ENCODE measurements around the gene ARHGAP6.
"Not testable (repeated sequence)": the region's sequence is repeated elsewhere in the genome, so short reads cannot be mapped to it uniquely, and the experiment has no call there.

Gene ARHGAP6

DNA sequence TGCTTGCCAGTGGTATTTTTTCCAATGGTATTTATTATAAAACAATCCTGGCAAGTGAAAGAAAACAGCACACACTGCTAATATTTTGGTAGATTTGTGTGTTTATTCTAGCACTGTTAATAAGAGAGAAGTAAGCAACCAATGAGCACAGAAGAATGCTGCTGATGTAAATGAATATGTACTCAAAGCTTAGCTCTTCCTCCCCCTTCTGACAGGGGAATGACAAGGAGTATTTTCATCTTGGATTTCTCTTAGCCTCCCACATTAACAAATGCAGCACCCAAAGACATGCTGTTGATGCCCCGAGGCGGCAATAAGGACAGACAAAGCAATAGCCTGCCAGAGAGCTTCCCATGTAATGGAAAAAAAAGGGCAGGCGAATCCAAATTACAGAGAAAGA, 18.6 kb downstream of the ARHGAP6 start:
- DNase-seq, result no peak

DNA sequence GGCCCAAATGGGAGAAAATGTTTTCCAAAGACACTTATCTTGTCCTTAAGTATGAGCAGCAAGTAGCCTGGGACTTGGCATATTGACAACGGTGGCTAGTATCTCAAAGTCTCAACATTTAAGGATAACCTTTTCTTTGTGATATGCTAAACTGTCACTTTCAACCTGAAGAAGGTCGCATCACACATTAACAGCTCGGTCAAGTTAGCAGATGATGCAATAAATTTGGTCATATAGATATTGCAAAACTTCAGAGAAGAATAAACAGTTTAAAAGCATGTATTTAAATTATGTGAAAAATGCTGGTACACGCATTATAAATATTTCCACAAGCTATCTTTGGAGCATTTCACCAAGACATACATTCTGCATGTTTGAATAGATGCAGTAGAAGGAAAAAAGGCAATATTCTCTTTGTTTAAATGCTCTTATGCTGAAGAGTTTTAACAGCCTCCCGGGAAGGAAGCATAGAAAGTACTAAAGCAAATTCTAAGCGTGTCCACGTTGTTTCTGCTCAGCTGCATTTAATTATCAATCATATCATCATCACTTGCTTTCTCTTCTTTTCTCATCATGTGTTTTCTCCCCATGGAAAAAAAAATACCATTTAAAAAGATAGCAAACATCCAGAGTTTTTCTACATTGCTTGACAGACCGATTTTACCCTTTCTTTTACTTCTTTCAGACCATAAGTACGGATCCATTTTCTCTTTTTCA, 24.2 kb downstream of the ARHGAP6 start:
- DNase-seq, result no peak

DNA sequence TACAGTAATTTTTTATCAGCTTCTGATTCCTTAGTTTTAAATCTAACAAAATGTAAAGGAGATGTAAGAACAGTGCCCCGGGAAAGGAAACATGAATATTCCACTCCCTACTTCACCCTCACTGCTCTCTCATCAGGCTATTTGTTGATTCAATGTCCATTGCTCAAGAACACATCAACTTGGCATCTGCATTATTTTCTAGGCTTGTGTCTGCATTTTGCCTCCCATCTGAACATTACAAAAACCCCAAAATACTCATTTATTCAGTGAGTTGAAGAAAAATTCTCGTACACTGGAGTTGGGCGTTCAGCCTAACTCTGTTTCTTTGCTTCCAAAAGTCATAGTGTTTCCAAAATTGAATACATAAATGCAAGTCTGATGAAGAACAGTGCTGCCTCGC, 25.6 kb downstream of the ARHGAP6 start:
- DNase-seq, result no peak

DNA sequence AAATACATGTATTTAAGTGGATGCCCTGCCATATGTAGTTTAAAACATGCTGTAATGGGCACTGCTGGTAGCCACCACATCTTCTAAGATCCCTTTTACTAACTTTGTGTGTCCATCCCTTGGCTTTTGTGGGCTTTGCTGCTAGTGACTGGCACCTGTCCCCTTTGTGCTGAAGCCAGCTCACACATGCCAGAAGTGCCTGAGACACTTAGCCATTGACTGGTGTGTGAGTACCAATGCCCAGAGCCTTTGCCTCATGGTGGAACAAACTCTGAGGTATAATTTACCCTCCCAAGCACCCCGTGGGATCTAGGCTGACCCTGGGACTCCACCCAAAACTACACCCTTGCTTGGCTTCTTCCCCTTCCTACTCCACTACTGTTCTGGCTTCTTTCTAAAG, 33.0 kb downstream of the ARHGAP6 start:
- no peak for DNase-seq

DNA sequence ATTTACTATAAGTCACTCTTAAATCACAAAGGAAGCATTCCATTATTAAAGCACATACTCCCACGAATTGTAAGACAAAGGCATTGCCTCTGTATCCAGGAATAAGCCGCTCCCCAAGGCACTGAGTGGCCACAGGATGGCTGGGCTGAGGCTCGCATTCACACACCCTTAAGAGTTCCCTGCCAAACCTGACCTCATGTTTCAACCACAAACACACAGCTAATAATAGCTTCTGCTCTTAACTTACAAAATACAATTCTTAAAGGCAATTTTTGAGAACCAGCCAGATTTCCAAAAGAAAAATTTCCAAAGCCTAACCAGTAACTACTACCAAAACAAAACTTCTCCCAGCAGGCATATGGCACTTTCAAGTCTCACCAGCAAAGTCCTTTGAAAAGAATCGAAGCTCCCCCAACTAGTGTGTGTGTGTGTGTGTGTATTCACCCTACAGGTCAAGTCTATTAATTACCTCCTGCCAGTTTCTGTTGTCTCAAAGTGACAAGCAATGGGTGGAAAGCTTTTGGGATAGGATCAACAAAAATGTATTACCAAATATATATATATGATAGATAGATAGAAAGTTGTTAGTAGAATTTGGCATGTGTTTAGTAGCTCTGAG, 36.0 kb downstream of the ARHGAP6 start:
- DNase-seq, result no peak

DNA sequence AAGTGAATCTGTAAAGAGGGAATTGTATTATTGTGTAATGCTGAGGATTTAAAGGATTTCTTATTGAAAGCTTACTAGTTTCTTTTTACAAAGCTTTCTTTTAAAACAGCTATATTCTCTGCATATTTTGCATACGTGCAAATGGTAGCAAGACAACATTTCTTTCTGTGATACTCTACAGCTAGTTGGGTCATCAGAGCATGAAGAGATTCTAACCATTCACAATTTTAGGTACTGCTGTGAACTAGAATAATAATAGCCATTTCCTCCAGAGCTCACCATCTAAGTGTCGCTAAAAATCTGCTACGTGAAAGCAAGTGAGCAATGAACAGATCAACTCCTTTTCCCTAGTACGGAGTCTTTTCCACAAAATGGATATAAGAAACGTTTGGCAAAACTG, 37.3 kb downstream of the ARHGAP6 start:
- DNase-seq, result no peak

DNA sequence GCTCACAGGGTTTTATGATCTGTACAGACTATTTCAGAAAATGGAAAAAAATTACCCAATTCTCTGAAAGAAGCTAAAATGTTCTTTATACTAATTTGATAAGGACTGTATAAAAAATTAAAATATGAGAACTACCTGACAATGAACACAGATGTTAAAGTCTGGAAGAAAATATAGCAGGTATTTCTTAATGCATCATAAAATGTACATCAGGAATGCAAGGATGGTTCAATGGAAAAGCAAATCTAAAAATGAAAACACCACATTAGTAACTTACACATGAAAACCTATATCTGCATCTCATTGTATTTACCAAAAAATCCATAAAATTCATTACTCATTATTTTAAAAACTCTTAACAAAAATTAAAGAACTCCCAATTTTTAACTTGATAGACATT, 39.4 kb downstream of the ARHGAP6 start:
- no peak for DNase-seq

DNA sequence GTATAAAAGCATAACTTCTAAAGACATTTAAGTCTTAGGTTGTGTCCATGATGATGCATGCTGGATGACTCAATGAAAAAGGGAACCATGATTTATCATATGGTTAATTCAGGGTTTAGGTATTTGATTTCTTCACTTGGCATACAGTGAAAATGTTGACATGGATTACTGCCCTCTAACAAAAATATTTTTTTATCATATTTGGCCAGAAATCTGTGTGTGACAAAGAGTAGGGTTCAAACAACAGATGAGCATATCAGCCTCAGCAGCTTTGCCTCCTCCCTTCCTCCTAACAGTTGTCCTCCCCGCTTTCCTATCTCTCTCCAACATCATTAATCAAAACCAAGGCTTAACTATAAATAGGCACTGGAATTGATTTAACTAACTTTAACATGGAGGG, 46.3 kb downstream of the ARHGAP6 start:
- DNase-seq, result no peak

DNA sequence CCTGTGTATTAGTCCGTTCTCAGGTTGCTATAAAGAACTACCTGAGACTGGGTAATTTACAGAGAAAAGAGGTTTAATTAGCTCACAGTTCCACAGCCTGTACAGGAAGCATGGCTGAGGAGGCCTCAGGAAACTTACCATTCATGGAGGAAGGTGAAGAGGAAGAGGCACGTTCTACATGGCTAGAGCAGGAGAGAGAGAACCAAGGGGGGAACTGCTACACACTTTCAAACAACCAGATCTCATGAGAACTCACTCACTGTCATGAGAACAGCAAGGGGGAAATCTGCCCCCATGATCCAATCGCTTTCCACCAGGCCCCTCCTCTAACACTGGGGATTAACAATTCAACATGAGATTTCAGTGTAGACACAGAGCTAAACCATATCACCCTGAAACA, 51.5 kb downstream of the ARHGAP6 start:
- not testable (repeated sequence) for DNase-seq

DNA sequence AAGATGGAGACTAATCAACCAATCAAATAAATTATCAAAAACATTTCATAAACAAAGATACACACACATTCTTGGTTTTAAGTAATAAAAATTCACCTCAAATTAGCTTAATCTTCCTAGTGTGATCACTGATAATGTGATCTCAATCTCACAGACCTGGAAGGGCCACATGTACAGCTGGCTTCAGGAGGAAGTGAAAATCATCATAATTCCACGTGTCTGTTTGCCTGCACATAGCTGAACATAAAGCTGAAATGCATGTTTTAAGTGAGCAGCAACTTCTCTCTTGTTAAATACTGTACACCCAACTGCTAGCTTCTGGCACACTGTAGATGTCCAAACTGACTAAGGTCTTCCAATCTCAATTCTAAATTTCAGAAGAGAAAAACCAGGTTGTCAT, 53.8 kb downstream of the ARHGAP6 start:
- no peak for DNase-seq

DNA sequence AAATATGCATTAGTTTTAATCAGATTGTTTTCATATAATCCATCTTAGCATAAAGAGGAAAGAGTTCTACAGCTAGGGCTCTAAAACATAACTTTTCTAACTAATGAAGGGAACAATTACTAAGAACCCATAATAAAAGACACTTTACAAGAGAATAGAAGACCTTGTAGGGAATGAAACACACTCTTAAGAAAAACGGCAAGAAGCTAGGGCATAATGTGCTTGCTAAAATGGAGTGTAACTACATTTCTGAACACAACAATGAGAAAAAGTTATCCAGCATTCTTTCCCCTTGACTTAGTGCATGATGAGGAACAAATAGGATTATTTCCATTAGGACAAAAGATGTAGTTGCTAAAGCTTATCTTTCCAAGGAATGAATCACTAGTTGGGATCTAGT, 54.6 kb downstream of the ARHGAP6 start:
- DNase-seq, result no peak

DNA sequence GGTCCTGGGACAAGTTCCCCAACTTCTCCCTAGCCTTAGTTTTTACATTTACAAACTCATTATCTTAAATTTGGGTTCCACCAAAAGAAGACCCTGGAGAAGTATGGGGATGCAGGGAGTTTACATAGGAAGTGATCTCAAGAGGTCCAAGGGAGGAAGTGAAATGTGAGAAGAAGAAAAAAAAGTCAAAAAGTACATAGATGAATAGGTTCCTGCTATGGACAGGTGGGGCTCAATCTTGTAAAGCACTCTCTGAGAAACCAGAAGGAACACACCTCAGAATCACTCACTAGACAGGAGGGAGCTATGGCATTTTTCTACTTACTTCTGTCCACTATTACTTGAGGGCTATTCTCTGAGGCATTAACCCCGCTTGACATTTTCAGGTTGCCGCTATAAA, 56.6 kb downstream of the ARHGAP6 start:
- DNase-seq, result no peak

DNA sequence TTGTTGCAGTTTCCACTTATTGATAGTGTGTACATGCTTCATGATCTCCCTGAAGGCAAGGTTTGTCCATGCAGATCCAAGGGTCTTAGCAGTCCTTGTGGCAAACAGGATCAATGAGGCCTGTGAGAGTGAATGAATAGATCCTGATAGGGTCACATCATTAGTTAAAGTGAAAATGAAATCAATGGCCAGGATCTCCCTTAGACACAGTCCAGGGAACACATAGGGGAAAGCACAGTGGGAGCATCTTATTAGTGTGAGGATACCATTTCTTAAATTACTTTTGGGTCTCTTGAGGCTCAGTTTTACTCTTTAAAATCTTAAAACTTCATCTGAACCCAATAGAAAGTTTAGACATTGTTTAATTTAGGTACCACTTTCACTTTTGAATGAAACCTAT, 59.3 kb downstream of the ARHGAP6 start:
- DNase-seq, result no peak

DNA sequence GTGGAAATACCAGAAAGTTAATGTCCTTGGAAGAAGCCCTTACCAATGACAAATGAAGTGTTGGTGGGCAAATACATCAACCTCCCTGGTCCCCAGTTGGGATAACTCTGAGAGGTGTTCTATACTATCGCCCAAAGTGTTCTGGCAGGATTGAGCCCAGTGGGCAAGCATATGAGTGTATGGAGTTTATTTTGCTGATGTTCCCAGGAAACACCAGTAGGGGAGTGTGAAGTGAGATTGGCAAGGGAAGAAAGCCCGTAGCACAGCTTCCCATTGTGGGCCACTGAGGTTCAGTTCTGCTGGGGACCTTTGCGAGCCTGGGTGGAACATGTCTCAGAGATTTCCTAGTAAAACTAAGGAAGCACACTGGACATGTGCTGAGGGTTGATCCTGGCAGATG, 65.1 kb downstream of the ARHGAP6 start:
- no peak for DNase-seq

DNA sequence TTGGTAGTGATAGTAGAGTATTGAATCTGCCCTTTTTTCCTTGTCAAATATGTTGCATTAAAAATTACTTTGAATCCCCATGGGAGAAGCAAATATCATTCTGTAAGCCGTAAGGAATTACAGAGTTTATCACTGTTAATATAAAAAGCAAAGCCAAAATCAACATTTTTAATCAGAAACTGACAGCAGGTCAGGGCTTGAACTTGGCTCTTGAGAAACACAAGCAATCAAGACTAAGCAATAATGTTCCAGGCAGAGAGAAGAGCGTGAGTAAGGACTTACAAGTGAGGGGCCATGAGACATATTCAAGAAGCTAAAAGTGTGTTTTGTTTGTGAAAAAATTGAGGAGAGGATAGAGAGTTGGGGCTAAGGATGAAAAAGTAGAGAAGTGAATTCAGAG, 68.2 kb downstream of the ARHGAP6 start:
- no peak for DNase-seq

DNA sequence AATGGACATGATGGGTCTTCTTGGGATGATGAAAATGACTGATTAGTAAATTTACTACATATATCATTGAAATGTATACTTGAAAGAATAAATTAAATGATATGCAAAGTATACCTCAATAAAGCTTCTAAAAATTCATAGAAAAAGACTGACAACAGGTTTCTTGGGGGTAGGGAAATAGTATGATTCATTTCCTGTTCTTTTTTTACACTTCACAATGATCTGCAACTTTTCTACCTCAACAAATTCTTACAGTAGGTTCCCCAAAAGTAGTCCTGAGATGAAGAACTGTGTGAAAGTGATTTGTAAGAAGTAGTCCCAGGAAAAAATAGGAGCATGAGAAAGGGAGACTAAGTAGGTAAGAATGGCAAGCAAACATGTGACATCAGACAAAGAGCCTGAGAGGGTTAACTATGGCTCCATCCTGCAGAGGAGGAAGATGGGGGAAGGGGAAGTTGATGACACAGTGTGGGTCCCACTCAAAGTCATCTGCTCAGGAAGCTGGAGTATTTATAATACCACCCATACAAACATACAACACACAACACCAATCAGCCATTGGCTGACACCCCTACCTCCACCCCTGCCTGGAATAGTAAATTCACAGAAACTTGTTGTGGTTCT, 73.9 kb downstream of the ARHGAP6 start:
- no peak for DNase-seq

DNA sequence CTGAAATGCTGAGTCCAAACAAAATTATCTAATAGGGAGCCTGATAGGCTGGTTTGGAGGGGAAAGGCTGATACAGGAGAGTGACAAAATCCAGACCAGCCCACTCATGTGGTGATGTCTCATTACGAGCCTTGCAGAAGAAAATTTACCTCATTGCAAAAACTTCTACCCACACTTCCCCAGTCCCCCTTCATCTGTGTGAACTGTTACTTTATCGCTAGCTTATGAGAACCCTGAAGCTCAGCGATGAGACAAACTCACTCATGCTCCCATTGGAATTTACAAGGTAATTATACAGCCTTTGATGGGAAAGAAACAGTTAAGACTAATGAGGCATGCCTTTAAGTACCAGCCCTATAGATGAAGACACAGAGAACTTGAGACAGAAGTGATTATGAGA, 76.1 kb downstream of the ARHGAP6 start:
- no peak for DNase-seq

DNA sequence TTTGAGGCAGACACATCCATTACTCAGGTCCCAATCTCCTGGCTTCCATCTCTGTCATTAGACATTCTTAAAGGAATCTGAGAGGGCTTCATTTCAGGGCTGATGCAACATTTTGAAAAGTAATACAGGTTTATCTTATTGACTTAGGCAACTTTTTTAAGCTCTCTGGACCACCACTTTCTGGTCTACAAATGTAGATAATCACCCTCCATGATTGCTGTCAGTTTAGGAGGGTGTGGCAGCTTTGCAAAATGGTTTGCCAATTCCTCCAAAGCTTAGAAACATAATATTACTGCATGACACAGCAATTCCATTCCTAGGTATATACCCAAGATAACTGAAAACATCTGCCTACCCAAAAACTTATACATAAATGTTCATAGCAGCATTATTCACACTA, 77.6 kb downstream of the ARHGAP6 start:
- no peak for DNase-seq

DNA sequence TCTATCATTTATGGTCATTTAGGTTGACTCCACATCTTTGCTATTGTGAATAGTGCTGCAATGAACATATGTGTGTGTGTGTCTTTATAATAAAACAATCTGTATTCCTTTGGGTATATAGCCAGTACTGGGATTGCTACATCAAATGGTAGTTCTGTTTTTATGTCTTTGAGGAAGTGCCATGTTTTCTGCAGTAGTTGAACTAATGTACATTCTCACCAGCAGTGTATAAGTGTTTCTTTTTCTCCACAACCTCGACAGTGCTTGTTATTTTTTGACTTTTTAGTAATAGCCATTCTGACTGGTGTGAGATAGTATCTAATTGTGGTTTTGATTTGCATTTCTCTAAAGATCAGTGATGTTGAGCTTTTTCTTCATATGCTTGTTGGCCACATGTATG, 80.5 kb downstream of the ARHGAP6 start:
- DNase-seq, result no peak

DNA sequence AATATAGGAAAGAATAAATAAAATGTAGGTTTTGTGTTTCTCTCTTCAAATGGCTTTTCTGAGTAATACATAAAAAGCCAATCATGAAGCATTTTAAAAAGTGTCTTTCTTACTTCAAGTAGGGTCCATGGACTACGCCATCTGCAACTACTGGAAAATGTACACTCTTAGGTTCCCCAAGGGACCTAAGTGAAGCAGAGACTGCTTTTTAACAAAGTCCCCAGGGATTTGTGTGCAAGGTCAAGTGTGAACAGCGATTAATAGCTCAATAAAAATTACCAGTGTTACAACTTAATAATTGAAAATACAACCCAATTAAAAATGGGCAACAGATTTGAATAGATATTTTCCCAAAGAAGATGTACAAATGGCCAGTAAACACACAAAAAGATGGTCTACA, 84.9 kb downstream of the ARHGAP6 start:
- no peak for DNase-seq

DNA sequence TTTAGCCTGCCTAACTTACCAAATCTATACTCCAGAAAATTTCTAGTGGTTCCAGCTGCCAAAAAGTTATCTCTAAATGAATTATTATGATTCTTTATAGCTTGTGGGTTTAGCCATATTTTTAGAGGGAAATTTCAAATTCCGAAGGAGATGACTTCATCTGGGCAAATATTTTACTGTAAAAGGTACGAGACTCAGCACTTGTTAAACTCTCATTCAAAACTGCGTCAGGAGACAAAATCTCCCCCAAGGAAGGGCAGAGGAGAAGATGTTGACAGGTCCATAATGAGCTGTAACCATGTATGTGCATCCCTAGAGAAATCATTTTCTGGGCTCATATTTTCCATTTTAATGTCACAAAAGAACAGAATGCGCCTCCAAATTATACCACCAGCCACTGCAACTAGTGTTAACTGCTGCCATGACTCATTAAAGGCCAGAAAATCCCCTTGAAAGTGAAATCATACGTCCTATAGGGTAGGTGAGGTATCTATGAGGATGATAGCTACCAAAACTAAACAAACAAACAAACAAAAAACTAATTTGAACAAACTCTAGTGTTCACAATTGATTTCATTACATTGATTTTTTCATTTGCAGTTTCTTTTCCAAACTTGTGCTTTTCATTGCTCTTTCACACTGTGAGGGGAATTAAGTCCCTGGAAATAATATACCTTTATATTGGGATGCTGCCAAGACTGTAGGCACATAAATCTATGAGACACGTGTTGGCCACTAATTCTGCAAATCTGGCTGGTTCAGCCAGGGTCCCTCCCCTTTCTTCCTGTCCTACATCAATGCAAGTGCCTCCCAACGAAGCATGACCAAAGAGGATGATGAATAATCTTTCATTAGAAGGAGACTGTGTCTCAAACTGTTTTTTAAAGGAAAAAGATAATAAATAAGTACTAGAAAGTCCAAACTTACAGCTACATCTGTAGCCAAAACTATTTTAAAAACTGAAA, 85.8 kb downstream of the ARHGAP6 start:
- DNase-seq, result no peak

DNA sequence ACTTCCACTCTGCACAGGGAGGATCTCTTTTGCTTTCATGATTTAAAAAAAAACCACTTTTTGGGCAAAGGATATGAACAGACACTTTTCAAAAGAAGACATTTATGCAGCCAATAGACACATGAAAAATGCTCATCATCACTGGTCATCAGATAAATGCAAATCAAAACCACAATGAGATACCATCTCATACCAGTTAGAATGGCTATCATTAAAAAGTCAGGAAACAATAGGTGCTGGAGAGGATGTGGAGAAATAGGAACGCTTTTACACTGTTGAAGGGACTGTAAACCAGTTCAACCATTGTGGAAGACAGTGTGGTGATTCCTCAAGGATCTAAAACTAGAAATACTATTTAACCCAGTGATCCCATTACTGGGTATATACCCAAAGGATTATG, 87.4 kb downstream of the ARHGAP6 start:
- not testable (repeated sequence) for DNase-seq

DNA sequence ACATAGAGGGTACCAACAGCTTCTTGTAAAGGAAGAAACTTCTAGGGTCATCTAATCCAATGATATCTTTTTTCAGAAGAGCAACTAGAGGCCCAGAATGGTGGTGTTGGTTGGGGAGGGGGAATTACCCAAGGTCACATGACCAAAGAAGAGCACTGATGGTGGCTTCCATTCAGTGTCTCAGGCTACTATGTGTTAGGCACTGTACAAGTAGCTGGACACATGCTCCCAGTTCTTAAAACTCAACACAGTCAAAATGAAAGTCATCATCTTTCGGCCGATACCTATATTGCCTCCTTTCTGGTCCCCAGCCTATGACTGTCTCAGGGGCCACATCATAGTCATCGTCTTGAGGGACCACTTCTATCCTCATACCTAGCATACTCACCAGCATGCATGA, 88.1 kb downstream of the ARHGAP6 start:
- DNase-seq, result no peak

Measured in stimulated activated CD4-positive, alpha-beta T cell treated with anti-CD3 and anti-CD28 coated beads, Interleukin-4, amount 100 ng/mL, for 24 hours (primary cell).